ENCODE results near the gene ZFYVE9. TPM values are rescaled to one million over a fixed set of nuclear protein-coding genes. Genes with fewer than 3 reads are reported as not detected.

ZFYVE9 gene
- polyA plus RNA-seq, 1 donor from 2014 or later = 18.1 TPM

GRCh38 chr1:52296345-52296744 is 154.5 kb downstream of the ZFYVE9 start:
- no peak overlapping the region for H3K4me2 ChIP-seq (ENCODE audit: low read length)
- H3K36me3 ChIP-seq (ENCODE audit: insufficient read depth, low read length) = no peaks in the 10 kb centered on the region
- no peak for TF ChIP-seq POLR2AphosphoS5 (IDR thresholded peaks at IDR 0.05)
- peak; percentile 54 for TF ChIP-seq CTCF (IDR thresholded peaks at IDR 0.05; ENCODE audit: poor library complexity, severe bottlenecking)
- peak; percentile 38 for TF ChIP-seq RAD21 (conservative IDR thresholded peaks at IDR 0.05)
- TF ChIP-seq REST (IDR thresholded peaks at IDR 0.05; ENCODE audit: borderline replicate concordance) = no peak
- TF ChIP-seq EP300 (conservative IDR thresholded peaks at IDR 0.05; ENCODE audit: poor library complexity, severe bottlenecking) = no peak
- no peak for TF ChIP-seq MXI1 (conservative IDR thresholded peaks at IDR 0.05; ENCODE audit: poor library complexity, severe bottlenecking)
- TF ChIP-seq SMC3 (conservative IDR thresholded peaks at IDR 0.05; ENCODE audit: poor library complexity) = peak; percentile 56
- no peak for TF ChIP-seq TAF1 (IDR thresholded peaks at IDR 0.05; ENCODE audit: low read depth)
- no peak for TF ChIP-seq EZH2 (IDR thresholded peaks at IDR 0.05; ENCODE audit: borderline replicate concordance, insufficient read depth, low read length, poor library complexity, severe bottlenecking)
- no peak overlapping the region for H3K4me3 ChIP-seq (ENCODE audit: low read length)
- H3K9me3 ChIP-seq (ENCODE audit: low read length) = no peaks in the 10 kb centered on the region
- no peak overlapping the region for H3K9ac ChIP-seq (ENCODE audit: low read length)
- H3K27ac ChIP-seq (ENCODE audit: low read length) = no peak overlapping the region
- H3F3A ChIP-seq (ENCODE audit: insufficient read depth, low read length, poor library complexity, severe bottlenecking) = no peaks in the 10 kb centered on the region
- H3K27me3 ChIP-seq (ENCODE audit: insufficient read depth, low read depth, low read length) = no peaks in the 10 kb centered on the region
- no peaks in the 10 kb centered on the region for H4K20me1 ChIP-seq (ENCODE audit: insufficient read depth)
- H3K79me2 ChIP-seq (replicated peaks; ENCODE audit: insufficient read depth, low read length) = no peaks in the 10 kb centered on the region
- no peaks in the 10 kb centered on the region for H3K9me2 ChIP-seq (ENCODE audit: insufficient read depth, low read length)
- no peak overlapping the region for H2AFZ ChIP-seq (ENCODE audit: low read depth, low read length)

GRCh38 chr1:52305417-52306226 is 163.7 kb downstream of the ZFYVE9 start:
- TF ChIP-seq EP300 (conservative IDR thresholded peaks at IDR 0.05; ENCODE audit: poor library complexity, severe bottlenecking) (no peak), MXI1 (conservative IDR thresholded peaks at IDR 0.05; ENCODE audit: poor library complexity, severe bottlenecking) (no peak), REST (IDR thresholded peaks at IDR 0.05; ENCODE audit: borderline replicate concordance) (no peak)
- H3K79me2 ChIP-seq (replicated peaks; ENCODE audit: insufficient read depth, low read length) = no peaks in the 10 kb centered on the region
- no peaks in the 10 kb centered on the region for H3F3A ChIP-seq (ENCODE audit: insufficient read depth, low read length, poor library complexity, severe bottlenecking)

More at GRCh38 chr1:52305417-52306226, 163.7 kb downstream of the ZFYVE9 start:
- Histone ChIP-seq H3K27me3 (ENCODE audit: insufficient read depth, low read depth, low read length) (no peaks in the 10 kb centered on the region), H3K9me3 (ENCODE audit: low read length) (no peaks in the 10 kb centered on the region), H3K9ac (ENCODE audit: low read length) (no peak overlapping the region), H4K20me1 (ENCODE audit: insufficient read depth) (no peaks in the 10 kb centered on the region), H3K4me3 (ENCODE audit: low read length) (no peak overlapping the region), H3K36me3 (ENCODE audit: insufficient read depth, low read length) (peaks cover 3% of the 10 kb centered on the region), H3K27ac (ENCODE audit: low read length) (no peak overlapping the region), H3K4me2 (ENCODE audit: low read length) (no peak overlapping the region), H3K9me2 (ENCODE audit: insufficient read depth, low read length) (no peaks in the 10 kb centered on the region), H2AFZ (ENCODE audit: low read depth, low read length) (no peak overlapping the region)
